DOHH2 (cell line): ENCODE results near the gene KIF6.

Experiments
- H3F3A ChIP-seq: fragments of 200-600 bp; sonication (generic), shearing (Covaris generic); 2 replicates; pipeline ENCODE4 v1.6.0; 2016; ENCODE audit warnings: antibody characterized with exemption, mild to moderate bottlenecking; ENCODE audit not compliant: control insufficient read depth, insufficient read depth
- H3K27ac ChIP-seq: fragments of 200-600 bp; sonication (generic); 2 replicates; pipeline ENCODE4 v1.5.1; 2014; ENCODE audit warnings: low read depth, mild to moderate bottlenecking, low read length, moderate library complexity
- H3K27me3 ChIP-seq: fragments of 200-600 bp; sonication (generic); 2 replicates; pipeline ENCODE4 v1.6.1; 2014; ENCODE audit warnings: mild to moderate bottlenecking, low read length, mixed read lengths; ENCODE audit not compliant: control insufficient read depth
- H3K36me3 ChIP-seq: fragments of 200-600 bp; sonication (generic); 2 replicates; pipeline ENCODE4 v1.6.1; 2014; ENCODE audit warnings: mild to moderate bottlenecking, low read length, moderate library complexity, mixed read lengths; ENCODE audit not compliant: control insufficient read depth
- H3K4me1 ChIP-seq: fragments of 200-600 bp; sonication (generic); 2 replicates; pipeline ENCODE4 v1.6.1; 2014; ENCODE audit warnings: mild to moderate bottlenecking, low read length, mixed read lengths; ENCODE audit not compliant: control insufficient read depth
- H3K4me2 ChIP-seq: fragments of 200-600 bp; sonication (generic); 2 replicates; pipeline ENCODE4 v1.6.0; 2014; ENCODE audit warnings: mild to moderate bottlenecking, low read length, moderate library complexity
- H3K4me3 ChIP-seq: fragments of 200-600 bp; sonication (generic); 2 replicates; pipeline ENCODE4 v1.5.1; 2014; ENCODE audit warnings: mild to moderate bottlenecking, low read length, mixed read lengths
- H3K79me2 ChIP-seq: fragments of 200-600 bp; sonication (generic); 2 replicates; pipeline ENCODE4 v1.6.1; 2014; ENCODE audit warnings: mild to moderate bottlenecking, low read length, mixed read lengths; ENCODE audit not compliant: control insufficient read depth
- H3K9me2 ChIP-seq: fragments of 200-600 bp; sonication (generic); replicated peaks from 2 replicates; pipeline ENCODE4 v1.6.1; 2014; ENCODE audit warnings: mild to moderate bottlenecking, low read length, mixed read lengths; ENCODE audit not compliant: control insufficient read depth
- H3K9me3 ChIP-seq: fragments of 200-600 bp; sonication (generic); 2 replicates; pipeline ENCODE4 v1.6.1; 2014; ENCODE audit warnings: antibody characterized with exemption, low read length, mixed read lengths; ENCODE audit not compliant: control insufficient read depth, insufficient read depth
- H4K20me1 ChIP-seq: fragments of 200-600 bp; sonication (generic); 2 replicates; pipeline ENCODE4 v1.6.0; 2014; ENCODE audit warnings: low read depth, mild to moderate bottlenecking, antibody characterized with exemption, low read length, moderate library complexity; ENCODE audit not compliant: control insufficient read depth, insufficient read depth
- EZH2phosphoT487 ChIP-seq: fragments of 200-600 bp; sonication (generic); IDR thresholded peaks from 2 replicates; pipeline ENCODE4 v1.6.1; 2017; ENCODE audit warnings: borderline replicate concordance, mild to moderate bottlenecking, antibody characterized with exemption, low read length, moderate library complexity, mixed read lengths
- TF ChIP-seq, protein P1 (sequence below): fragments of 200-600 bp; sonication (generic); IDR thresholded peaks from one replicate; pipeline ENCODE4 v1.5.1; 2014; ENCODE audit warnings: antibody characterized with exemption, mild to moderate bottlenecking, low read depth, low read length; ENCODE audit not compliant: poor library complexity, severe bottlenecking

The KIF6 gene

DNA sequence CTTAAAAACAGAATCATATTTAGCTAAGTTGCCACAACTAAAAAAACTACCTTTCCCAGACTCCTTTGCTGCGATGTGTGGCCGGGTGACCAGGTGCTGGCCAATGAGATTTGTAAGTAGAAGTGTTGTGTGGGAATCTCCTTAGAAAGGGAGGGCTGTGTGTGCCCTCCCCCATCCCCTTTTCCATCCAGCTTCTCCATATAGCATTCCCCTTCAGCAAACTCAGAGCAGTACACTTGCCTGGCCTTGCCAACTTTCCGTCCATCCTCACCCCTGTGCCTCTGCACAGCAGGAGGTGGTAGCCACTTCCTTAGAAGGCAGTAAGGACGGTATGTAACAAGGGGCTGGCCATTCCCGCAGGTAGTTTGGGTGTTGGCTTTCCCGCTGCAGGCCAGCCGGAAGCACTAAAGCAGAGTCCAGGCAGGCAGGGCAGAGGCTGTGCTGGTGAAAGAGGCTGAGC is 380.4 kb downstream of the KIF6 start:
- H3K79me2 ChIP-seq = no peaks in the 10 kb centered on the region
- H3K36me3 ChIP-seq = no peaks in the 10 kb centered on the region
- H3K9me3 ChIP-seq = no peaks in the 10 kb centered on the region
- H3F3A ChIP-seq = no peaks in the 10 kb centered on the region
- H4K20me1 ChIP-seq = no peaks in the 10 kb centered on the region
- no peaks in the 10 kb centered on the region for H3K9me2 ChIP-seq
- no peak for TF ChIP-seq EZH2phosphoT487
- TF ChIP-seq, protein P1, sequence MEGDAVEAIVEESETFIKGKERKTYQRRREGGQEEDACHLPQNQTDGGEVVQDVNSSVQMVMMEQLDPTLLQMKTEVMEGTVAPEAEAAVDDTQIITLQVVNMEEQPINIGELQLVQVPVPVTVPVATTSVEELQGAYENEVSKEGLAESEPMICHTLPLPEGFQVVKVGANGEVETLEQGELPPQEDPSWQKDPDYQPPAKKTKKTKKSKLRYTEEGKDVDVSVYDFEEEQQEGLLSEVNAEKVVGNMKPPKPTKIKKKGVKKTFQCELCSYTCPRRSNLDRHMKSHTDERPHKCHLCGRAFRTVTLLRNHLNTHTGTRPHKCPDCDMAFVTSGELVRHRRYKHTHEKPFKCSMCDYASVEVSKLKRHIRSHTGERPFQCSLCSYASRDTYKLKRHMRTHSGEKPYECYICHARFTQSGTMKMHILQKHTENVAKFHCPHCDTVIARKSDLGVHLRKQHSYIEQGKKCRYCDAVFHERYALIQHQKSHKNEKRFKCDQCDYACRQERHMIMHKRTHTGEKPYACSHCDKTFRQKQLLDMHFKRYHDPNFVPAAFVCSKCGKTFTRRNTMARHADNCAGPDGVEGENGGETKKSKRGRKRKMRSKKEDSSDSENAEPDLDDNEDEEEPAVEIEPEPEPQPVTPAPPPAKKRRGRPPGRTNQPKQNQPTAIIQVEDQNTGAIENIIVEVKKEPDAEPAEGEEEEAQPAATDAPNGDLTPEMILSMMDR = no peak
- H3K4me2 ChIP-seq = no peak overlapping the region
- H3K4me3 ChIP-seq = no peak overlapping the region
- no peak overlapping the region for H3K27ac ChIP-seq
- no peaks in the 10 kb centered on the region for H3K27me3 ChIP-seq
- H3K4me1 ChIP-seq = peaks cover 11% of the 10 kb centered on the region

DNA sequence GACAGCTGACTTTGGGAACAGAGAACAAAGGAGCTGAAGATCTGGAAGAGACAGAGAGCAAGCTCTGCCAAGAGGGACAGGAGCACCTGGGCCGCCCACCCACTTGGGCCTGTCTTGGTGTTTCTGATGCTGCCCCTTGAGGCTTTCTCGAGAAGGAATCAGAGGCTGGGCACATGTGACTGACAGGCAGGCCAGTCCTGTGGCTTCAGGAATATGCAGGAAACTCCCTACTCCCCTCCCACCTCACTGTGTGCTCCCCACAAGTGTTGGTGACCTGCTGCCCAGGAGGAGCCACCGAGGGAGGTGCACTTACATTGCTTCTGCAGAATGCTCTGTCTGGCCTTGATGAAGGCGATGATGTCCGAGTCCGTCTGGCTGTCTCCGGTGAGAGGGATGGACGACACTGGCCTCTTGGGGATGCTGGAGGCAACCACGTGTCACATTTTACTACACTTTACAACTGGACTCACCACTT is 381.8 kb downstream of the KIF6 start:
- no peaks in the 10 kb centered on the region for H3F3A ChIP-seq
- TF ChIP-seq, protein P1 = no peak
- TF ChIP-seq EZH2phosphoT487 = no peak
- H3K27me3 ChIP-seq = 0 out of 2 replicates have a peak, but pooled peaks cover 3% of the 10 kb centered on the region

DNA sequence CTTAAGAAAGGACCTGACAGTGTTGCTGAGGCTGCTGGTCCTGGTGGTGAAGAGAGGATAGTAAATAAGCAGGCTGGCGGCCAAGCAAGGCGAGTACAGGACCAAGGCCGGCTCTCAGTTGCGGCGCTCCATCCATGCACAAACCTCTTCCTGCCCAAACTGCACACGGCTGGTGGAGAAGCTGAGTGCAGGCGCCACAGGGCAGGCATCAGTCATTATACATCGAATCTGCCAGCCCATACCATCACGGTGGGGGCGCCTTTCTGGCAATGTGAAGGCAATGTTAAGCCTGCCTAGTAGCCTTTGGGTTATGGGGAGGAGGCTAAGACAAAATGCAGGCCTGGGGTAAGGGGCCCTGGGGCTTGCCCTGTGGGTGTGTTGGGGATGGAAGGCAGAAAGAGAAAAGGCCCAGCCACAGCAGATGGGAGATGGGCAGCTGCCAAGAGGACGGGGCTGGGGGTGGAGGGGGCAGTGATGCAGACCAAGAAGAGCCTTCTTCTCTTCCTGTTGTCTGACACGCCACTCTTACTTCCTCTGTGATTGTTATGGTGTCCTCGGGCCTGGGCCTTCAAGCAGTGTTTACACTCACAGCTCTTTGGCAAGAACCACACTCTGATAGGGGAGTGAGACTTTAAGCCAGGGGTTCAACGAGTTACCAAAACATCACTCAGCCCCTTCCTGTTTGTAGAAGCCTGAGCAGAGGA is 382.4 kb downstream of the KIF6 start:
- no peaks in the 10 kb centered on the region for H3K36me3 ChIP-seq
- no peaks in the 10 kb centered on the region for H4K20me1 ChIP-seq
- TF ChIP-seq, protein P1 = no peak
- H3K4me3 ChIP-seq = no peak overlapping the region
- H3K27ac ChIP-seq = no peak overlapping the region
- H3K4me2 ChIP-seq = no peak overlapping the region
- no peaks in the 10 kb centered on the region for H3K79me2 ChIP-seq
- H3K9me2 ChIP-seq = no peaks in the 10 kb centered on the region
- H3K27me3 ChIP-seq = 0 out of 2 replicates have a peak, but pooled peaks cover 3% of the 10 kb centered on the region
- no peaks in the 10 kb centered on the region for H3F3A ChIP-seq
- no peaks in the 10 kb centered on the region for H3K9me3 ChIP-seq
- H3K4me1 ChIP-seq = peaks cover 11% of the 10 kb centered on the region

More for the DNA sequence above, 381.8 kb downstream of the KIF6 start:
- Histone ChIP-seq H3K4me2 (no peak overlapping the region), H3K9me3 (no peaks in the 10 kb centered on the region), H4K20me1 (no peaks in the 10 kb centered on the region), H3K4me3 (no peak overlapping the region), H3K36me3 (no peaks in the 10 kb centered on the region), H3K9me2 (no peaks in the 10 kb centered on the region), H3K4me1 (peaks cover 11% of the 10 kb centered on the region), H3K27ac (no peak overlapping the region), H3K79me2 (no peaks in the 10 kb centered on the region)
